GM21529 (cell line): ENCODE measurements around the gene MAPK9.

ENCODE experiments used
- ATAC-seq: cut with Tn5 transposase; IDR thresholded peaks from one replicate; pipeline ENCODE4 v1.9.1; 2021; ENCODE audit not compliant: unreplicated experiment

MAPK9 gene

GRCh38 chr5:180291943-180292831 lies at the start of gene MAPK9:
Gene MAPK9, minus strand, starts transcription at chr5:180292083. Its CDS starts 11,522 bp downstream, at chr5:180280561.
- peak; percentile 84 for ATAC-seq

GRCh38 chr5:180341595-180341994 lies 49.7 kb upstream of the MAPK9 start:
- no peak for ATAC-seq

- ATAC-seq = no peak
Observed at GRCh38 chr5:180340856-180341255, 49.0 kb upstream of the MAPK9 start.

- ATAC-seq = no peak
Observed at GRCh38 chr5:180339583-180340183, 47.8 kb upstream of the MAPK9 start.

- no peak for ATAC-seq
Observed at GRCh38 chr5:180338001-180338707, 46.3 kb upstream of the MAPK9 start.

GRCh38 chr5:180336234-180337020 lies 44.5 kb upstream of the MAPK9 start:
- no peak for ATAC-seq

GRCh38 chr5:180335614-180336233 lies 43.8 kb upstream of the MAPK9 start:
- no peak for ATAC-seq

GRCh38 chr5:180334751-180335613 lies 43.1 kb upstream of the MAPK9 start:
- no peak for ATAC-seq

GRCh38 chr5:180334176-180334575 lies 42.3 kb upstream of the MAPK9 start:
- no peak for ATAC-seq

- no peak for ATAC-seq
Observed at GRCh38 chr5:180333661-180334060, 41.8 kb upstream of the MAPK9 start.

GRCh38 chr5:180332861-180333260 lies 41.0 kb upstream of the MAPK9 start:
- ATAC-seq = no peak

- ATAC-seq = no peak
Observed at GRCh38 chr5:180332051-180332517, 40.2 kb upstream of the MAPK9 start.

GRCh38 chr5:180331647-180331950 lies 39.7 kb upstream of the MAPK9 start:
- ATAC-seq = no peak

- ATAC-seq = no peak
Observed at GRCh38 chr5:180330810-180331646, 39.1 kb upstream of the MAPK9 start.

GRCh38 chr5:180330270-180330648 lies 38.4 kb upstream of the MAPK9 start:
- ATAC-seq = no peak

GRCh38 chr5:180329606-180330269 lies 37.9 kb upstream of the MAPK9 start:
- no peak for ATAC-seq

GRCh38 chr5:180329138-180329435 lies 37.2 kb upstream of the MAPK9 start:
- no peak for ATAC-seq
